ENCODE results near the gene RHBDF2.

The RHBDF2 gene

DNA sequence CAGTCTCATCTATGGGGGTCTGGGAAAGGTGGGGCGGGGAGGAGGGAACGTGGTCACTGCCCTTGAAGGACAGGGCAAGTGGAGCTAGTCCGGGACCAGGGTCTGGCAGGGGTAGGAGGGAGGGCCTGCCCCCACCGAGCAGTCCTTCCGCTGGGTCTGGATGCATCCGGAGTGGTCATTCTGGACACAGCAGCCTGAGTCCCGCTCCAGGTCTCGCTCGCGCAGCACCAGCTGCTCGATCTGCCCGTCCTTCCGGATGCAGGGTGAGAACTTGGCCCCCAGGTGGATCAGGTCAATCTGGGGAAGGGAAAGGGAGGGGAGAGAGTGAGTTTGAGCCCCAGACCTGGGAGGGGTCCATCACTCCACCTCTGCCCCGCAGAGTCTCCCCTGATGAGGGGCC, 27.0 kb downstream of the RHBDF2 start:
- H3K36me3 Mint-ChIP-seq (ENCODE audit: low read depth) = peaks cover 12% of the 10 kb centered on the region
- DNase-seq = no peak
- no peaks in the 10 kb centered on the region for H3K27me3 Mint-ChIP-seq
- no peak overlapping the region for H3K4me3 Mint-ChIP-seq
- H3K4me1 Mint-ChIP-seq = no peaks in the 10 kb centered on the region
- H3K9me3 Mint-ChIP-seq = no peaks in the 10 kb centered on the region
- no peak for ATAC-seq
- H3K27ac Mint-ChIP-seq = no peak overlapping the region

DNA sequence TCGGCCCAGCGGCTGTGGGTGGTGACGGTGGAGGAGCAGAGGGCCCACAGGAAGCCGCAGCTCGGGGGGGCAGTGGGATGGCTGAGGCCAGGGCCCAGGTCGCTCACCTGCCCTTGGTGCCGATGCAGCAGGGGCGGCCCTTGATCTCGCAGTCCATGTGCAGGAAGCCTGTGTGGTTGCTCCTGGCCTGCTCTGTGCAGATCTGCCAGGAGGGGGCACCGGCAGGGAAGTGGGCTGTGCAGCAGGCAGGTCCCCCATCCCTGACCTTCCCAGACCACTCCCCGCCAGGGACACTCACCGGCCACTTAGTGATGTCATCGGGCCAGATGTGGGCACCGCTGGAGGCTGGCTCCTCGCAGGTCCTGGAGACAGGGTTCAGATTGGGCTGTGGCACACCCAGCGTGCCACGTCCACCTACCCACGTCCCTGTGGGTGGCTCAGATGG, 27.7 kb downstream of the RHBDF2 start:
- DNase-seq = no peak
- no peak overlapping the region for H3K4me3 Mint-ChIP-seq
- H3K9me3 Mint-ChIP-seq = no peaks in the 10 kb centered on the region
- peaks cover 12% of the 10 kb centered on the region for H3K36me3 Mint-ChIP-seq (ENCODE audit: low read depth)
- H3K27ac Mint-ChIP-seq = no peak overlapping the region
- H3K4me1 Mint-ChIP-seq = no peaks in the 10 kb centered on the region
- H3K27me3 Mint-ChIP-seq = no peaks in the 10 kb centered on the region
- ATAC-seq = no peak

GRCh38 chr17:76472726-76473125, 28.5 kb downstream of the RHBDF2 start:
- H3K4me3 Mint-ChIP-seq = no peak overlapping the region
- no peak for DNase-seq
- H3K27me3 Mint-ChIP-seq = no peaks in the 10 kb centered on the region
- H3K9me3 Mint-ChIP-seq = no peaks in the 10 kb centered on the region
- peaks cover 7% of the 10 kb centered on the region for H3K36me3 Mint-ChIP-seq (ENCODE audit: low read depth)
- H3K27ac Mint-ChIP-seq = no peak overlapping the region
- no peaks in the 10 kb centered on the region for H3K4me1 Mint-ChIP-seq
- no peak for ATAC-seq

GRCh38 chr17:76472258-76472645, 29.0 kb downstream of the RHBDF2 start:
- ATAC-seq (no peak), DNase-seq (no peak)
- H3K27me3 Mint-ChIP-seq = no peaks in the 10 kb centered on the region
- H3K4me3 Mint-ChIP-seq = no peak overlapping the region
- H3K4me1 Mint-ChIP-seq = no peaks in the 10 kb centered on the region
- peaks cover 7% of the 10 kb centered on the region for H3K36me3 Mint-ChIP-seq (ENCODE audit: low read depth)
- no peaks in the 10 kb centered on the region for H3K9me3 Mint-ChIP-seq
- H3K27ac Mint-ChIP-seq = no peak overlapping the region

DNA sequence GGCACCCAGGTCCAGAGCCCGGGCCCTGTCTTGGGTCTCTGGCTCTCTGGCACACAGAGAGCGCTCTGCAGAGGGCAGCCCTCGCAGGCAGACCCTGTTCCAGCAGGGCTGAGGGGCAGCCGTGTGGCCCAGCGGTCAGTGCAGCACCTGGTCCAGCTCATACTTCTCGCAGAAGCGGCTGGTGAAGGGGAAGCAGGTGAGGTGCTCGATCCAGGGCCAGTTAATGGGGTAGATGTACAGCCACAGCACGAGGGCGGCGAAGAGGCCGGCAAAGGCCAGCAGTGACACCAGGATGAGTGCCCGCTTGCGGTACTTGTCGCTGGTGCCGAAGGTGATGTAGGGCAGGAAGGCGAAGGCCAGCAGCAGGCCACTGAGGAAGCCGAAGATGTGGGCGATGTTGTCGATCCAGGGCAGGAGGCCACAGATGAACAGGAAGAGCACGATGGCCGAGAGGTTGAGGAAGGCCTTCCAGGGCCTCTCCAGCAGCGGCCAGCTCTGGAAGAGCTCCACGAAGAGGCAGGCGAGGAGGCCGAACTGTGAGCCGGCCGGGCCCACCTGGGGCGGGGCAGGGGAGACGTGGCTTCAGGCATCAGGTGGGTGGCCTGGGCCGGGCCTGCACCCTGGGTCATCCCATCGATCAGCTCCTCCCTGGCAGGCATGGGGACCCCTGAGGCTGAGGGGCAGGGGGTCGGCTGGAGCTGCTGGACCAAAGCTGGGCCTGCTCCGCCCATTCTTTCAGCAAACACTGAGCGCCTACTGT, 29.5 kb downstream of the RHBDF2 start:
- DNase-seq (no peak), ATAC-seq (no peak)
- no peak overlapping the region for H3K4me3 Mint-ChIP-seq
- H3K27me3 Mint-ChIP-seq = no peaks in the 10 kb centered on the region
- H3K4me1 Mint-ChIP-seq = no peaks in the 10 kb centered on the region
- H3K9me3 Mint-ChIP-seq = no peaks in the 10 kb centered on the region
- H3K36me3 Mint-ChIP-seq (ENCODE audit: low read depth) = peaks cover 7% of the 10 kb centered on the region
- no peak overlapping the region for H3K27ac Mint-ChIP-seq

- H3K27ac Mint-ChIP-seq = no peak overlapping the region
- no peaks in the 10 kb centered on the region for H3K9me3 Mint-ChIP-seq
- ATAC-seq (no peak), DNase-seq (no peak)
- H3K36me3 Mint-ChIP-seq (ENCODE audit: low read depth) = peaks cover 7% of the 10 kb centered on the region
- H3K4me1 Mint-ChIP-seq = peaks cover 3% of the 10 kb centered on the region
- H3K27me3 Mint-ChIP-seq = no peaks in the 10 kb centered on the region
- no peak overlapping the region for H3K4me3 Mint-ChIP-seq
Measured at GRCh38 chr17:76469991-76470739, 31.1 kb downstream of the RHBDF2 start.

GRCh38 chr17:76469076-76469990, 31.9 kb downstream of the RHBDF2 start:
- H3K4me1 Mint-ChIP-seq = peaks cover 3% of the 10 kb centered on the region
- H3K9me3 Mint-ChIP-seq = no peaks in the 10 kb centered on the region
- no peak overlapping the region for H3K4me3 Mint-ChIP-seq
- no peak for DNase-seq
- no peaks in the 10 kb centered on the region for H3K27me3 Mint-ChIP-seq
- H3K27ac Mint-ChIP-seq = no peak overlapping the region
- no peak for ATAC-seq
- peaks cover 7% of the 10 kb centered on the region for H3K36me3 Mint-ChIP-seq (ENCODE audit: low read depth)

DNA sequence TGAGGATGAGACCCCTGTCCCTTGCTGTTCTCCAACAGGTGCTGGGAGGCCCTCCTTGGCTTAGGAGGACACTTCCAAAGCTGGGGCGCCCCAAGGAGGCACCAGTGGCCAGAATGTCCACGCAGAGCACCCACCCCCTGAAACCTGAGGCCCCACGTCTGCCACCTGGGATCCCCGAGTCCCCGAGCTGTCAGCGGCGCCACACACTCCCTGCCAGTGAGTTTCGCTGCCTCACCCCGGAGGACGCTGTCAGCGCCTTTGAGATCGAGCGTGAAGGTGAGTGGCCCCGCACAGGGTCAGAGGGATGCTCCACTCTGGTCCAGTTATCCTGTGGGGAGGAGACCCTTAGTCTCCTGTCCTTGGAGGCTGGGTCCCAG, 32.6 kb downstream of the RHBDF2 start:
- Mint-ChIP-seq H3K27ac (no peak overlapping the region), H3K27me3 (no peaks in the 10 kb centered on the region), H3K4me1 (peaks cover 3% of the 10 kb centered on the region), H3K9me3 (no peaks in the 10 kb centered on the region), H3K36me3 (ENCODE audit: low read depth) (peaks cover 7% of the 10 kb centered on the region), H3K4me3 (no peak overlapping the region)
- no peak for ATAC-seq
- no peak for DNase-seq

DNA sequence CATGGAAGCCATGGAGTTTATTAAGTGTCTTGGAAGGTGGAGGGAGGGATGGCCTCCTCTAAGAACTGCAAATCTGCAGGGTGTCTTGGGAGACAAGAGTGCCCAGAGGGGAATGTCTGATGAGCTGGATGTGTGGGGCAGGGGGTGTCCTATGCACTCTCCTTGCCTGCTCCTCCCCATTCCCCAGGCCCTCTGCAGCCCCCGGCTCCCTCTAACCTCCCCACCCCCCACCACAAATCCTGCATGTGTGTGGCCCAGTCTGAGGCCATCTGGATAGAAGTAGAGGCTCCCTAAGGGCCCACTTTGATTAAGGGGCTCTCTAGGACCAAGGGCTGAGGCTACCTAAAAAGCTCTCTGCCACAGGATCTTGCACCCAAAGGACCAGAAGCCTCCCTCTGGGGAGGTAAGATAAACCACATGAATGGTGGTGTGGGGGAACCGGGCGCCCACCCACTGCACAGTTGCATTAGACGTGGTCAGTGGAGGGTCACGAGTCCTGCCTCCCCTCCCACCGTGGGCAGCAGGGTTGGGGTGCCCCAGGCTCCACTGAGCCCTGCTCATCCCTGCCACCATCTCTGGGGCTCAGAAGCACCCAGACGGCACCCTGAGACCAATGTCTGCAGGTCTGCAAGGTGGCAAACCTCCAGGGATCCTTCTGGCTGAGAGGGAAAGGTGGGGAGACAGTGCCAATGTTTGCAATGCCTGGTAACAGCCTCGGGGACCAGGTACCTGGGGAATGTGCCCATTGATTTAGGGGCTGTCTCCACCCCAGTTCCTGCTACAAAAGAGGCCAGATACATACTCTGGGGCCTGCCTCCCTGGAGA, 33.2 kb downstream of the RHBDF2 start:
- Mint-ChIP-seq H3K27me3 (no peaks in the 10 kb centered on the region), H3K4me3 (no peak overlapping the region), H3K36me3 (ENCODE audit: low read depth) (peaks cover 4% of the 10 kb centered on the region), H3K9me3 (no peaks in the 10 kb centered on the region), H3K27ac (no peak overlapping the region), H3K4me1 (peaks cover 3% of the 10 kb centered on the region)
- ATAC-seq (no peak), DNase-seq (no peak)

GRCh38 chr17:76467366-76467765, 33.9 kb downstream of the RHBDF2 start, which contains the start of gene AANAT:
Gene AANAT, plus strand, starts transcription at chr17:76467603. Its CDS starts 1,144 bp downstream, at chr17:76468747.
- Mint-ChIP-seq H3K27ac (no peak within 1 kb of the TSS), H3K9me3 (no peaks in the 10 kb centered on the region), H3K36me3 (ENCODE audit: low read depth) (peaks cover 4% of the 10 kb centered on the region), H3K4me1 (peaks cover 3% of the 10 kb centered on the region), H3K27me3 (no peaks in the 10 kb centered on the region), H3K4me3 (no peak within 1 kb of the TSS)
- DNase-seq = no peak
- ATAC-seq = no peak

DNA sequence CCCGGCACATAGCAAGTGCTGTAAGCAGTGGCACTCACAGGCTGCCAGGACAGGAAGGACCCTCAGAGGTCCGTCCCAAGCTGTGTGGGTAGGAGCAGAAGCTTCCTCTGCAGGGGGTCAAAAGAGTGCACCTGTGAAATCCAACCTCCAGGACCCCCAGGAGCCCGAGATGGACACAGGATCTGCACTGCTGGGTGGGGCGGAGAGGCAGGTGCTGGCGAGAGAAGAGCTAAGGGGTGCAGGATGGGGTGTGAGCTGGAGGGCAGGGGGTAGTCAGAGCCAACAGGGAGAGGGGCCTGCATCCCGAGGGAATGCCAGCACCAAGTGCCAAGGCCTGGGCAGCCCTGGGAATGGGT, 34.5 kb downstream of the RHBDF2 start:
- H3K4me1 Mint-ChIP-seq = peaks cover 3% of the 10 kb centered on the region
- no peaks in the 10 kb centered on the region for H3K27me3 Mint-ChIP-seq
- ATAC-seq (no peak), DNase-seq (no peak)
- no peak overlapping the region for H3K27ac Mint-ChIP-seq
- no peak overlapping the region for H3K4me3 Mint-ChIP-seq
- H3K9me3 Mint-ChIP-seq = no peaks in the 10 kb centered on the region
- H3K36me3 Mint-ChIP-seq (ENCODE audit: low read depth) = peaks cover 4% of the 10 kb centered on the region

DNA sequence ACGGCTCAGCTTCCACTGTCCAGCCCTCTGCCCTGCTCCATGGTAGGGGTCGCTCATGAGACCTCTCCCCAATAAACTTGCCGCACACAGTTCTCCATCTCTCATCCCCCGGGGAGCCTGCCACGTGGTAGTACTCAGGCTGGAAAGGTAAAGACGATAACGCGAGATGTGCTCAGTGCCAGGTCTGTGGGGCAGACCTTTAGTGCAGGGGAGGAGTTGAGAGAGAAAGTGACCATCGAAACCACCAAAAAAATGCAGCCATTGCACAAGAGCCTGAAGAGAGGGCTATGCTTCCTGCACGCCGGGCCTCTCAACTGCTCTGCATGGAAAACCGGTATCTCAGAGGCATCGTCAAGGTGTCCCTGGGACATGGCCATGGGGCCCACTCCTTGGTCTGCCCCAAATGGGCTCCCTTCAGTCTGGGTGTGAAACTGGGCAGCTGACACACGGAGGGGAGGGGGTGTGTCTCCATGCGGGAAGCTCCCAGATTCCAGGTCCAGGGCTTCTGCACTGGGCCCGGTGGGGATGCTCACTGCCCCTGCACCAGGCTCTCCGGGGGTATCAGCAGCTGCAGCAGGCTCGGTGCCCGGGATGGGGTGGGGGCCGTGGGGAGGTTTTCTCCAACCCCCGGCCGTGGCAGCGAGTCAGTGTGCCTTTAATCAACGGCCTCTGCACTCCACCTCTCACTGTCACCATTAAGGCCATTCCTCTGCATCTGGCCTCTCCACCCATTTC, 38.5 kb downstream of the RHBDF2 start:
- ATAC-seq = no peak
- no peaks in the 10 kb centered on the region for H3K27me3 Mint-ChIP-seq

DNA sequence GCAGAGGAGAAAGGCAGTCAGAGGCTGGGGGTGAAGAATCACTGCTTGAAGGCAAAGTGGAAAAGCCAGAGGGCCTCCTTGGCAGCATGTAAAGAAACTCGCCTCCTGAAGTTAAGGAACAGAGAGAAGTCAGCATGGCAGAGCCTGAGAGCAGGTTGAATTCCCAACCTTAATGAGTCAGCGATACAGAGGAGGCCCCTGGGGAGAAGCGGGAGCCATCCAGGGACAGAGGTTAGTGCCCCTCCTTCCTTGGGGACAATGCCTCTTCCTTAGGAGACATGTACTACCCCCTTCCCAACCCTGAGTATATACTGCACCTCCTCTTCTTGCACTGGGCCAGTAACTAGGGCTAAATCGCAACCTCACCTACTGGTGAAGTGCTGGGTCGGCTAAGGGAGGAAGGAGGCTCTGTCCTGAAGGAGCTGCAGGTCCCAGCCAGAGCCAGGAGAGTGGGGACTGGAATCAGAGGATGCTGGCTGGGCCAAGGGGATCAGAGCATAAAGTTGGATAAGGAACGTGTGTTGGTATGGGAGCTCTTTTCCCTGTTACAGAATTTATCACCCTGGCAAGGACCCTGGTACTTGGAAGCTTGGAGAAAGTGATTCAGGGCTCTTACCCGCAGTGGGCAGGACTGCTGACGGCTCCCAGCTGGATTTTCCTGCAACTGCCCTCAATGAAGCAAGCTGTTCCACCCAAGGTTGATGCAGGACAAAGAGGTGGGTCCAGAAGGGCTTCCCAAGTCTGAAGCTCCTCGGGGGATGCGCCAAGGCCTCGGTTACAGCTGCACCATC, 39.3 kb downstream of the RHBDF2 start:
- Mint-ChIP-seq H3K9me3 (no peaks in the 10 kb centered on the region), H3K4me3 (no peak overlapping the region), H3K4me1 (peaks cover 3% of the 10 kb centered on the region), H3K36me3 (ENCODE audit: low read depth) (no peaks in the 10 kb centered on the region), H3K27ac (no peak overlapping the region), H3K27me3 (no peaks in the 10 kb centered on the region)
- ATAC-seq = no peak
- no peak for DNase-seq

More for the DNA sequence above, 38.5 kb downstream of the RHBDF2 start:
- Mint-ChIP-seq H3K27ac (no peak overlapping the region), H3K36me3 (ENCODE audit: low read depth) (no peaks in the 10 kb centered on the region), H3K4me3 (no peak overlapping the region), H3K9me3 (no peaks in the 10 kb centered on the region), H3K4me1 (peaks cover 3% of the 10 kb centered on the region)
- no peak for DNase-seq
